ENCODE data around the gene DLGAP4.
A peak's percentile ranks its signal among the peaks of the same experiment; 100 is the strongest.

DLGAP4 gene

GRCh38 chr20:36461600-36462439 is 155.7 kb downstream of the DLGAP4 start:
- peaks cover 34% of the 10 kb centered on the region for H3K4me1 ChIP-seq (ENCODE audit: control insufficient read depth, insufficient read depth, low read length)
- peak overlapping the region; percentile 81 for H3K4me3 ChIP-seq (ENCODE audit: low read length)

GRCh38 chr20:36462440-36463211 is 156.5 kb downstream of the DLGAP4 start:
- peaks cover 42% of the 10 kb centered on the region for H3K4me1 ChIP-seq (ENCODE audit: control insufficient read depth, insufficient read depth, low read length)
- H3K27me3 ChIP-seq (ENCODE audit: control insufficient read depth, insufficient read depth, low read length) = no peaks in the 10 kb centered on the region
- H3K4me3 ChIP-seq (ENCODE audit: low read length) = peak overlapping the region; percentile 81
- peak overlapping the region; percentile 92 for H3K27ac ChIP-seq (ENCODE audit: low read depth, low read length)
- H3K36me3 ChIP-seq (ENCODE audit: control insufficient read depth, insufficient read depth, low read length) = peaks cover 3% of the 10 kb centered on the region
- H3K9ac ChIP-seq (ENCODE audit: low read length) = peak overlapping the region; percentile 87

More at GRCh38 chr20:36461600-36462439, 155.7 kb downstream of the DLGAP4 start:
- peak overlapping the region; percentile 87 for H3K9ac ChIP-seq (ENCODE audit: low read length)
- peak overlapping the region; percentile 92 for H3K27ac ChIP-seq (ENCODE audit: low read depth, low read length)
- no peaks in the 10 kb centered on the region for H3K27me3 ChIP-seq (ENCODE audit: control insufficient read depth, insufficient read depth, low read length)
- H3K36me3 ChIP-seq (ENCODE audit: control insufficient read depth, insufficient read depth, low read length) = peaks cover 3% of the 10 kb centered on the region

- Histone ChIP-seq H3K27me3 (ENCODE audit: control insufficient read depth, insufficient read depth, low read length) (no peaks in the 10 kb centered on the region), H3K9ac (ENCODE audit: low read length) (no peak overlapping the region), H3K27ac (ENCODE audit: low read depth, low read length) (peak overlapping the region; percentile 92), H3K4me1 (ENCODE audit: control insufficient read depth, insufficient read depth, low read length) (peaks cover 50% of the 10 kb centered on the region), H3K36me3 (ENCODE audit: control insufficient read depth, insufficient read depth, low read length) (peaks cover 3% of the 10 kb centered on the region), H3K4me3 (ENCODE audit: low read length) (peak overlapping the region; percentile 81)
These were observed 157.3 kb downstream of the DLGAP4 start for GRCh38 chr20:36463212-36464061.

- no peaks in the 10 kb centered on the region for H3K27me3 ChIP-seq (ENCODE audit: control insufficient read depth, insufficient read depth, low read length)
- peaks cover 3% of the 10 kb centered on the region for H3K36me3 ChIP-seq (ENCODE audit: control insufficient read depth, insufficient read depth, low read length)
- H3K4me1 ChIP-seq (ENCODE audit: control insufficient read depth, insufficient read depth, low read length) = peaks cover 57% of the 10 kb centered on the region
- peak overlapping the region; percentile 81 for H3K27ac ChIP-seq (ENCODE audit: low read depth, low read length)
- no peak overlapping the region for H3K4me3 ChIP-seq (ENCODE audit: low read length)
- peak overlapping the region; percentile 39 for H3K9ac ChIP-seq (ENCODE audit: low read length)
These were observed 159.3 kb downstream of the DLGAP4 start for GRCh38 chr20:36465109-36466080.

- H3K4me1 ChIP-seq (ENCODE audit: control insufficient read depth, insufficient read depth, low read length) = peaks cover 56% of the 10 kb centered on the region
- H3K4me3 ChIP-seq (ENCODE audit: low read length) = no peak overlapping the region
- H3K9ac ChIP-seq (ENCODE audit: low read length) = peak overlapping the region; percentile 7
- H3K27ac ChIP-seq (ENCODE audit: low read depth, low read length) = peak overlapping the region; percentile 81
- H3K36me3 ChIP-seq (ENCODE audit: control insufficient read depth, insufficient read depth, low read length) = peaks cover 3% of the 10 kb centered on the region
- H3K27me3 ChIP-seq (ENCODE audit: control insufficient read depth, insufficient read depth, low read length) = no peaks in the 10 kb centered on the region
These were observed 159.9 kb downstream of the DLGAP4 start for GRCh38 chr20:36466089-36466488.

GRCh38 chr20:36467076-36467999 is 161.2 kb downstream of the DLGAP4 start:
- Histone ChIP-seq H3K4me3 (ENCODE audit: low read length) (no peak overlapping the region), H3K27me3 (ENCODE audit: control insufficient read depth, insufficient read depth, low read length) (no peaks in the 10 kb centered on the region), H3K9ac (ENCODE audit: low read length) (no peak overlapping the region), H3K36me3 (ENCODE audit: control insufficient read depth, insufficient read depth, low read length) (peaks cover 3% of the 10 kb centered on the region), H3K4me1 (ENCODE audit: control insufficient read depth, insufficient read depth, low read length) (peaks cover 64% of the 10 kb centered on the region), H3K27ac (ENCODE audit: low read depth, low read length) (peak overlapping the region; percentile 81)

- Histone ChIP-seq H3K27me3 (ENCODE audit: control insufficient read depth, insufficient read depth, low read length) (no peaks in the 10 kb centered on the region), H3K4me1 (ENCODE audit: control insufficient read depth, insufficient read depth, low read length) (peaks cover 73% of the 10 kb centered on the region), H3K36me3 (ENCODE audit: control insufficient read depth, insufficient read depth, low read length) (peaks cover 3% of the 10 kb centered on the region), H3K27ac (ENCODE audit: low read depth, low read length) (peak overlapping the region; percentile 48), H3K9ac (ENCODE audit: low read length) (no peak overlapping the region), H3K4me3 (ENCODE audit: low read length) (no peak overlapping the region)
These were observed 162.2 kb downstream of the DLGAP4 start for GRCh38 chr20:36468149-36469000.

GRCh38 chr20:36469973-36470372 is 163.8 kb downstream of the DLGAP4 start:
- peaks cover 71% of the 10 kb centered on the region for H3K4me1 ChIP-seq (ENCODE audit: control insufficient read depth, insufficient read depth, low read length)
- H3K36me3 ChIP-seq (ENCODE audit: control insufficient read depth, insufficient read depth, low read length) = peaks cover 3% of the 10 kb centered on the region
- peak overlapping the region; percentile 19 for H3K27ac ChIP-seq (ENCODE audit: low read depth, low read length)
- H3K27me3 ChIP-seq (ENCODE audit: control insufficient read depth, insufficient read depth, low read length) = no peaks in the 10 kb centered on the region
- no peak overlapping the region for H3K9ac ChIP-seq (ENCODE audit: low read length)
- no peak overlapping the region for H3K4me3 ChIP-seq (ENCODE audit: low read length)

- Histone ChIP-seq H3K4me3 (ENCODE audit: low read length) (no peak overlapping the region), H3K36me3 (ENCODE audit: control insufficient read depth, insufficient read depth, low read length) (no peaks in the 10 kb centered on the region), H3K9ac (ENCODE audit: low read length) (no peak overlapping the region), H3K27ac (ENCODE audit: low read depth, low read length) (peak overlapping the region; percentile 86), H3K27me3 (ENCODE audit: control insufficient read depth, insufficient read depth, low read length) (no peaks in the 10 kb centered on the region), H3K4me1 (ENCODE audit: control insufficient read depth, insufficient read depth, low read length) (peaks cover 52% of the 10 kb centered on the region)
These were observed 165.9 kb downstream of the DLGAP4 start for GRCh38 chr20:36471885-36472636.
